Amniotic epithelial cell (primary cell): ENCODE data around the gene SCG5.
A peak's percentile ranks its signal among the peaks of the same experiment; 100 is the strongest.

ENCODE experiments used
- DNase-seq: peaks from one replicate; pipeline ENCODE4 v3.0.0-alpha.2; 2010; ENCODE audit warnings: low read depth

The SCG5 gene

GRCh38 chr15:32691689-32692038, 50.2 kb downstream of the SCG5 start:
- no peak for DNase-seq

GRCh38 chr15:32692286-32692685, 50.8 kb downstream of the SCG5 start:
- no peak for DNase-seq

- no peak for DNase-seq
Observed at GRCh38 chr15:32694222-32694983, 52.9 kb downstream of the SCG5 start.

- DNase-seq: no peak
Observed at GRCh38 chr15:32698773-32699390, 57.4 kb downstream of the SCG5 start.

GRCh38 chr15:32700501-32701150, 59.1 kb downstream of the SCG5 start:
- DNase-seq: no peak

GRCh38 chr15:32701863-32702262, 60.4 kb downstream of the SCG5 start:
- no peak for DNase-seq

GRCh38 chr15:32704395-32704981, 63.0 kb downstream of the SCG5 start:
- no peak for DNase-seq

GRCh38 chr15:32705446-32705845, 63.9 kb downstream of the SCG5 start:
- no peak for DNase-seq

GRCh38 chr15:32706704-32707103, 65.2 kb downstream of the SCG5 start:
- no peak for DNase-seq

GRCh38 chr15:32707436-32707835, 65.9 kb downstream of the SCG5 start:
- DNase-seq: no peak

- no peak for DNase-seq
Observed at GRCh38 chr15:32709295-32710033, 68.0 kb downstream of the SCG5 start.

- peak; percentile 23 for DNase-seq
Observed at GRCh38 chr15:32715276-32715675, 73.8 kb downstream of the SCG5 start.

GRCh38 chr15:32716216-32716914, 74.9 kb downstream of the SCG5 start:
- DNase-seq: no peak

GRCh38 chr15:32716915-32717425, 75.5 kb downstream of the SCG5 start:
- no peak for DNase-seq

- no peak for DNase-seq
Observed at GRCh38 chr15:32717426-32718226, 76.1 kb downstream of the SCG5 start, which contains the start of gene GREM1. TSS of gene GREM1 (plus strand) at chr15:32718004. CDS start at chr15:32730691, 12,687 bp downstream.

GRCh38 chr15:32718227-32718820, 76.8 kb downstream of the SCG5 start:
- DNase-seq: no peak

- DNase-seq: no peak
Observed at GRCh38 chr15:32718821-32719716, 77.6 kb downstream of the SCG5 start.

- no peak for DNase-seq
Observed at GRCh38 chr15:32721596-32721995, 80.1 kb downstream of the SCG5 start.

GRCh38 chr15:32722136-32722535, 80.6 kb downstream of the SCG5 start:
- DNase-seq: no peak
